ENCODE results near the gene SLC31A1.

- TF ChIP-seq, protein P1, sequence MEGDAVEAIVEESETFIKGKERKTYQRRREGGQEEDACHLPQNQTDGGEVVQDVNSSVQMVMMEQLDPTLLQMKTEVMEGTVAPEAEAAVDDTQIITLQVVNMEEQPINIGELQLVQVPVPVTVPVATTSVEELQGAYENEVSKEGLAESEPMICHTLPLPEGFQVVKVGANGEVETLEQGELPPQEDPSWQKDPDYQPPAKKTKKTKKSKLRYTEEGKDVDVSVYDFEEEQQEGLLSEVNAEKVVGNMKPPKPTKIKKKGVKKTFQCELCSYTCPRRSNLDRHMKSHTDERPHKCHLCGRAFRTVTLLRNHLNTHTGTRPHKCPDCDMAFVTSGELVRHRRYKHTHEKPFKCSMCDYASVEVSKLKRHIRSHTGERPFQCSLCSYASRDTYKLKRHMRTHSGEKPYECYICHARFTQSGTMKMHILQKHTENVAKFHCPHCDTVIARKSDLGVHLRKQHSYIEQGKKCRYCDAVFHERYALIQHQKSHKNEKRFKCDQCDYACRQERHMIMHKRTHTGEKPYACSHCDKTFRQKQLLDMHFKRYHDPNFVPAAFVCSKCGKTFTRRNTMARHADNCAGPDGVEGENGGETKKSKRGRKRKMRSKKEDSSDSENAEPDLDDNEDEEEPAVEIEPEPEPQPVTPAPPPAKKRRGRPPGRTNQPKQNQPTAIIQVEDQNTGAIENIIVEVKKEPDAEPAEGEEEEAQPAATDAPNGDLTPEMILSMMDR (IDR thresholded peaks at IDR 0.05) = no peak
- no peak for TF ChIP-seq EP300 (IDR thresholded peaks at IDR 0.05)
- no peak for TF ChIP-seq POLR2A (IDR thresholded peaks at IDR 0.05)
- TF ChIP-seq POLR2AphosphoS5 (IDR thresholded peaks at IDR 0.05) = no peak
These were observed 6.1 kb downstream of the SLC31A1 start for GRCh38 chr9:113227436-113227835.
